Measurements from ENCODE around the gene AMT.

- TF ChIP-seq CTCF (IDR thresholded peaks at IDR 0.05; ENCODE audit: low read depth, low read length), result no peak
- TF ChIP-seq POLR2A (IDR thresholded peaks at IDR 0.05; ENCODE audit: extremely low read depth, insufficient read length), result no peak
- no peak for TF ChIP-seq MAX (IDR thresholded peaks at IDR 0.05; ENCODE audit: low read depth, low read length)
- TF ChIP-seq MYC (IDR thresholded peaks at IDR 0.05; ENCODE audit: low read depth, low read length), result no peak
Observed at GRCh38 chr3:49388289-49388820, 33.9 kb downstream of the AMT start.
